SK-N-MC (cell line): ENCODE data around the gene DGKD.

Experiments used
- DNase-seq: peaks from one replicate; pipeline ENCODE4 v3.0.0-alpha.2; 2011; ENCODE audit warnings: low read depth, low spot score
- H3K27ac ChIP-seq: fragments of 200-600 bp; sonication (generic); 2 replicates; pipeline ENCODE4 v1.5.1; 2016; ENCODE audit warnings: mixed run types
- H3K36me3 ChIP-seq: fragments of 200-600 bp; sonication (generic); 2 replicates; pipeline ENCODE4 v1.6.1; 2017; ENCODE audit warnings: antibody characterized with exemption, low read length, mixed read lengths; ENCODE audit not compliant: insufficient read depth
- H3K4me3 ChIP-seq: fragments of 200-600 bp; sonication (generic); 2 replicates; pipeline ENCODE4 v1.5.1; 2016
- H3K9ac ChIP-seq: fragments of 200-600 bp; sonication (generic); 2 replicates; pipeline ENCODE4 v1.8.0; 2017; ENCODE audit warnings: mixed run types, mixed read lengths; ENCODE audit not compliant: insufficient read length
- H3K9me3 ChIP-seq: fragments of 200-600 bp; sonication (generic); 2 replicates; pipeline ENCODE4 v1.6.1; 2017; ENCODE audit warnings: low read depth, mild to moderate bottlenecking, antibody characterized with exemption, low read length, moderate library complexity, mixed read lengths
- EZH2 ChIP-seq: fragments of 200-600 bp; sonication (generic); IDR thresholded peaks from one replicate; pipeline ENCODE4 v1.6.1; 2017; ENCODE audit warnings: antibody characterized with exemption
- FOXP2 ChIP-seq: optimal IDR thresholded peaks from 2 replicates; pipeline ENCODE3; 2011; ENCODE audit warnings: mild to moderate bottlenecking, moderate library complexity; ENCODE audit not compliant: insufficient read depth; ENCODE audit errors: extremely low read length, control extremely low read depth
- POLR2AphosphoS5 ChIP-seq: IDR thresholded peaks from 2 replicates; pipeline ENCODE4 v1.6.1; 2012; ENCODE audit warnings: mild to moderate bottlenecking, low read depth, low read length, borderline replicate concordance

The DGKD gene

DNA sequence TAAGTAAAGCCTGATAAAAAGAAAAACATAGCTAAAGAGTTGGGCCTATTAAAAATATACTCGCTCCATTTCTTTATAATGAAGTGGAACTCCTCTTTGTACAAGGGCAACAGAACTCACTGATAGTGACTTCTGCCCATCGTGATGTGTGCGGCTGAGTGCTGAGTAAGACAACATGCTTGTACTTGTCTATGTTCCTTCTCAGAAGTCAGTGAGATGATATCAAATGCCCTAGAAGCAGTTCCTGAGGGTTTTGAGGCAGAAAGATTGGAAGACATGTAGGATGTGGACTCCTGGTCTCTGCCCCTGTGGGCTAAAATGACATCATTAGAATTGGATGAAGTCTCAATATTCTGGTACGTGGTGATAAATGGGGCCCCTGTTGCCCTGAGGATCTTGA lies 138.5 kb downstream of the DGKD start:
- no peak for DNase-seq
- no peak overlapping the region for H3K27ac ChIP-seq
- TF ChIP-seq POLR2AphosphoS5 = no peak
- TF ChIP-seq EZH2 = no peak
- no peak for TF ChIP-seq FOXP2
- peaks cover 41% of the 10 kb centered on the region for H3K36me3 ChIP-seq
- no peak overlapping the region for H3K9ac ChIP-seq
- no peak overlapping the region for H3K4me3 ChIP-seq
- H3K9me3 ChIP-seq = no peaks in the 10 kb centered on the region

DNA sequence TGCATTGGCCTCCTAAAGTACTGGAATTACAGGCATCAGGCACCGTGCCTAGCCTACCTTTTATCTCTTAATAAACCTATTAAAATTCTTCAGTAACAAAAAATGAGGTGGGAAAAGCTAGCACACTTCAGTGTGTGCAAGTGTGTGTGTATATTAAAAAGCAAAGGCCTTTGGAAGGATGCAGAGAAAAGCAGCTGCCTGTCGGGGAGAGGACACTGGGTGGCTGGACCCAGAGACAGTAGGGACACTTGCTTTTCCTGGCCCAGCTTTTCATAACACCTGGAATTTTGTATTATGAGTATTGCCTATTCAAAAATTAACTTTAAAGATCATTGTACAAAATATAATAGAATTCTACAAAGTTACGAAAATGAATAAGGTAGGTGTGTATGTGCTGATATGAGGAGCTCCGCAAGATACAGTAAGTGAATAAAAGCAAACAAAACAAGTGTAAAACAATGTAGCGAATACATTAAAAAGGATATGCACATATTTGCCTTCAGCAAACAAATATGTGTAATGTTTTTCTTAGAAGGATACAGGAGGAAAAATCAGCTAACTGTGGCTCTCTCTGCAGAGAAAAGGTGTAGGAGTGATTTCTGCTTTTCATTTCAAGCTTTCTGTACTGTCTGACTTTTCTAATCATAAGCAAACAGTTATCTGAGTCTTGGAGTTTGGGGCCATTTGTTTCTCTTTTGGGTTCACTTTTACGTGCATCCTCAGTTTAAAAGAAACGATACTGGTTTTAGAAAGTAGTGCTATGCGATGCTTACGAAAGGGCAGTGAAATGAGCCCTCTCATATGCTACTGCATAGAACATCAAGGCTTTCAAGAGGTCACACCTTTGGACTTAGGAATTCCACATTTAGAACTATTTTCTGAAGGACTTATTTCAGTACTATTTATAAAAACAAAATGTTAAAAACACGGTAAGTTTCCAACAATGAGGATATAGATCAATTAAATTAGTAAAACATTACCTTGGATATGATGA lies 141.5 kb downstream of the DGKD start:
- H3K9me3 ChIP-seq = no peaks in the 10 kb centered on the region
- peaks cover 32% of the 10 kb centered on the region for H3K36me3 ChIP-seq
- DNase-seq = no peak
- no peak overlapping the region for H3K4me3 ChIP-seq
- no peak overlapping the region for H3K27ac ChIP-seq
- no peak overlapping the region for H3K9ac ChIP-seq
- no peak for TF ChIP-seq EZH2
- TF ChIP-seq FOXP2 = no peak
- no peak for TF ChIP-seq POLR2AphosphoS5

DNA sequence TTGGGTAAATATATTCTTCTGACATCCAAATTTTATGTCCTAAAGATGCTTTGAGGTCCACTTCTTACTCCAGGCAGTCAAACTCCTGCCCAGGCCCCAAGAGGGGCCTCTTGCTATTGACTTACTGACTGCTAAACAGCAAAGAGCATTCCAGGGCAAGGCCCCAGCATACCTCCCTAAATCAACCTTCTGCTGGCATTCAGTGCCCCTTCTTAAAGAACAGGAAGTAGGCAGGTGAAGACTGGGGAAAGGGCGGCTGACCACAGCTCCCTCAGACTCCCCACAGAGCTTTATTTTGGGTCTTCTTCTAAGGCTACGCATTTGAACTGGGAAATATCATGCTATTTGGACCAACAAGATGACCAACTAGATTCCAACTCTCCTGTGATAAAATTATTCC lies 143.4 kb downstream of the DGKD start:
- no peak for TF ChIP-seq FOXP2
- TF ChIP-seq EZH2 = no peak
- TF ChIP-seq POLR2AphosphoS5 = no peak
- Histone ChIP-seq H3K9ac (no peak overlapping the region), H3K4me3 (no peak overlapping the region), H3K27ac (no peak overlapping the region), H3K36me3 (peaks cover 40% of the 10 kb centered on the region), H3K9me3 (peaks cover 3% of the 10 kb centered on the region; the same call in 1 of the 2 replicates)
- DNase-seq = no peak

DNA sequence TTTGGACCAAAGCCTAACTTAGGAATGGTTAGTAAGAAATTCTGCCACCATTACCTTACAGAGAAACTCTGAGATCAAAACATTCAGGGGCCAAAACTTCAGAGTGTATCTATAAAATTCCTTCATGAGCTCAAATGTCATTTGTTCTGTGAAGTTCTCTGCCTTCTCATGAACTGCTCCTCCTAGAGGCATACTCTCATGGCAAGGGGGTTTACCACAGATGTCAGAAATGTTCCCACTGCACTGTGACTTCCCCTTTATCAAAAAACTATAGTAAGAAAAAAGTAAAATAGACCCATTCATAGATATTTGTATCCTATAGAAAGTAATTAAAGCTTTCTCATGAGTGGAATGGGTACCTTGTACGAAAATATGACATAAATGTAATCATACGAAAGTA lies 143.8 kb downstream of the DGKD start:
- Histone ChIP-seq H3K36me3 (peaks cover 37% of the 10 kb centered on the region), H3K9ac (no peak overlapping the region), H3K4me3 (no peak overlapping the region), H3K27ac (no peak overlapping the region), H3K9me3 (peaks cover 3% of the 10 kb centered on the region; the same call in 1 of the 2 replicates)
- TF ChIP-seq POLR2AphosphoS5 (no peak), FOXP2 (no peak), EZH2 (no peak)
- DNase-seq = no peak

DNA sequence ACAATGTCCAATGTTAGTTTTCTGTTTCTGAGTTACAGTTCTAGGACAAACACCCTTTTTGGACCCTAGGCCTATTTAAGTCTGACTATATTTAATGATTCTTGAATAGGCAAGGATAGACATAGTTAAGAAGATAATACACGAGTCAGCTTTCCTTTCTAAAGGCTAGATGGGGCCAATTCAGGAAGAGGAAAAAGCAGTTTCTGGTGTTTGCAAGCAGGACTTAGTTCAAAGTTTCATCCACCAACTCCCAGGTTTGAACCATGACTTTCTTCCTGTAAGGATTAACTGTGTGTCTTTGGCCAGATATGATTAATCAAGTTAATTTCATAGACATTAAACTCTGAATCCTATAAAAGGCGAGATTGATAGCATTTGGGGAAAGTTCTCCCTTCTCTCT lies 145.6 kb downstream of the DGKD start:
- DNase-seq = no peak
- H3K9me3 ChIP-seq = peaks cover 3% of the 10 kb centered on the region
- TF ChIP-seq POLR2AphosphoS5 = no peak
- TF ChIP-seq FOXP2 = no peak
- TF ChIP-seq EZH2 = no peak

DNA sequence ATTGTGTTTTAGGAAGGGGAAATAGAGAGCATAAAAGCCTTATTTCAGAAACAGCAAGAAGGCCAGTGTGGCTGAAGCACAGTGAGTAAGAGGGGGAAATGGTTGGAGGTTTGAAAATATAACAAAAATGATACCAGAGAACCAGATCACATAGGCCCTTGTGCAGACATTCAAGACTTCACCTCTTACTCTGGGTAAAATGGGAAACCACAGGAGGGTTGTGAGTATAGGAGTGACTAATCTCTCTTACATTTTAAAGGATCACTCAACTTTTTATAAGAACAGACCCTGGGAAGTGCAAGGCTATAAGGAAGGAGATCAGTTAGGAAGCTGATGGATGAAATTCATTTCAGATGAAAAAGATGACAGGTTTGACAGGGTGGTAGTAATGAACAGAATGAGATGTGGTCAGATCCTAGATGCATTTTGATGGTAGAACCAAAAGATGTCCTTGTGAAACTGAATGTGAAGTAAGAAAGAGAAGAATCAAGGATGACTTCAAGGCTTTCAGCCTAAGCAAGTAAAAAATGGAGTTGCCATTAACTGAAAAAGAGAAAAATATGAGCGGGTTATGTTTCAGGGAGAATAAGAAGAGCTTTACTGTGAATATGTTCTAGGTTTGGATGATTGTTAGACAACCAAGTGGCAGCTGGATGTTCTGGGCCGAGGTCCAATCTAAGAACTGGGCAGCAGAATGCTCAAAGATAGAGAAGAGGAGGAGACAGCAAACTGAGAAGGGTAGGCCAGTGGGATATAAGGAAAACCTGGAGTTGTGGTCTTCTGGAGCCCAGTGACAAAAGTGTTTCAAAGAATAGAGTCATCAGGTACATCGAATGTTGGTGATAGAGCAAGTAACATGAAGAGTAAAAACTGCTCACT lies 147.1 kb downstream of the DGKD start:
- TF ChIP-seq POLR2AphosphoS5 = no peak
- no peak for TF ChIP-seq EZH2
- no peak for TF ChIP-seq FOXP2
- no peak overlapping the region for H3K27ac ChIP-seq
- H3K9me3 ChIP-seq = peaks cover 3% of the 10 kb centered on the region
- H3K36me3 ChIP-seq = peaks cover 37% of the 10 kb centered on the region
- no peak overlapping the region for H3K9ac ChIP-seq
- no peak for DNase-seq
- H3K4me3 ChIP-seq = no peak overlapping the region

More for the DNA sequence above, 145.6 kb downstream of the DGKD start:
- H3K4me3 ChIP-seq = no peak overlapping the region
- H3K27ac ChIP-seq = peak overlapping the region; percentile 69; the same call in 1 of the 2 replicates
- H3K36me3 ChIP-seq = peaks cover 41% of the 10 kb centered on the region
- H3K9ac ChIP-seq = peak overlapping the region; percentile 27

DNA sequence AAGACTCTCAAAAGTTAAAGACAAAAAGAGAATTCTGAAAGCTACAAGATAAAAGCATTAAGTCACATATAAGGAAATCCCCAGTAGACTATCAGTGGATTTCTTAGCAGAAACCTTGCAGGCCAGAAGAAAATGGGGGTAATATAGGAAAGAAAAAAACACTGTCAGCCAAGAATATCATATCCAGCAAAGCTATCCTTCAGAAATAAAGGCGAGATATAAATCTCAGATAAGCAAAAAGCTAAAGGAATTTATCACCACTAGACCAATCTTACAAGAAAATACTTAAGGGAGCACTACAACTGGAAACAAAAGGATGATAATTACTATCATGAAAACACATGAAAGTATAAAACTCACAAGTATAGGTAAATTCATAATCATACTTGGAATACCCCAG lies 149.2 kb downstream of the DGKD start:
- no peak overlapping the region for H3K27ac ChIP-seq
- H3K4me3 ChIP-seq = no peak overlapping the region
- DNase-seq = no peak
- peaks cover 49% of the 10 kb centered on the region for H3K36me3 ChIP-seq
- H3K9ac ChIP-seq = no peak overlapping the region
- H3K9me3 ChIP-seq = peaks cover 3% of the 10 kb centered on the region
- TF ChIP-seq EZH2 (no peak), POLR2AphosphoS5 (no peak), FOXP2 (no peak)
